IMR-90 (cell line): ENCODE measurements around the gene OST4.

Experiments used
- CEBPB ChIP-seq: IDR thresholded peaks from 2 replicates; pipeline ENCODE4 v1.6.1; 2012; ENCODE audit warnings: low read depth, low read length, improper control_type of control experiment
- CTCF ChIP-seq: conservative IDR thresholded peaks from 2 replicates; pipeline ENCODE4 v1.5.1; 2012; ENCODE audit warnings: mild to moderate bottlenecking, low read depth, low read length, improper control_type of control experiment
- FOS ChIP-seq: fragments of 150-350 bp; IDR thresholded peaks from 2 replicates; pipeline ENCODE4 v1.6.1; 2016; ENCODE audit warnings: low read depth, low read length
- MAFK ChIP-seq: IDR thresholded peaks from 2 replicates; pipeline ENCODE4 v1.6.1; 2012; ENCODE audit warnings: low read depth, low read length, improper control_type of control experiment
- MAZ ChIP-seq: IDR thresholded peaks from 2 replicates; pipeline ENCODE4 v1.6.1; 2012; ENCODE audit warnings: low read depth, mild to moderate bottlenecking, low read length, improper control_type of control experiment, moderate library complexity, borderline replicate concordance
- MXI1 ChIP-seq: IDR thresholded peaks from 2 replicates; pipeline ENCODE4 v1.6.1; 2012; ENCODE audit warnings: low read depth, mild to moderate bottlenecking, low read length, moderate library complexity, borderline replicate concordance
- POLR2A ChIP-seq: IDR thresholded peaks from 2 replicates; pipeline ENCODE4 v1.6.1; 2012; ENCODE audit warnings: mild to moderate bottlenecking, low read depth, low read length
- RAD21 ChIP-seq: IDR thresholded peaks from 2 replicates; pipeline ENCODE4 v1.6.1; 2012; ENCODE audit warnings: low read length, improper control_type of control experiment
- RCOR1 ChIP-seq: IDR thresholded peaks from 2 replicates; pipeline ENCODE4 v1.6.1; 2012; ENCODE audit warnings: mild to moderate bottlenecking, low read length, improper control_type of control experiment; ENCODE audit not compliant: insufficient replicate concordance
- RFX5 ChIP-seq: IDR thresholded peaks from 2 replicates; pipeline ENCODE4 v1.8.0; 2012; ENCODE audit warnings: low read depth, mild to moderate bottlenecking, low read length, moderate library complexity
- SMC3 ChIP-seq: fragments of 150-350 bp; IDR thresholded peaks from 2 replicates; pipeline ENCODE4 v1.6.1; 2016; ENCODE audit warnings: low read depth, mild to moderate bottlenecking, antibody characterized with exemption, low read length, moderate library complexity
- USF2 ChIP-seq: fragments of 150-350 bp; IDR thresholded peaks from 2 replicates; pipeline ENCODE4 v1.6.1; 2017; ENCODE audit warnings: mild to moderate bottlenecking, antibody characterized with exemption, low read length, low read depth

GRCh38 chr2:27077231-27077630 is 5.8 kb upstream of the OST4 start:
- no peak for TF ChIP-seq CTCF
- no peak for TF ChIP-seq USF2
- no peak for TF ChIP-seq POLR2A
- no peak for TF ChIP-seq CEBPB
- TF ChIP-seq MAFK: no peak
- TF ChIP-seq RFX5: no peak
- no peak for TF ChIP-seq MAZ
- no peak for TF ChIP-seq MXI1
- no peak for TF ChIP-seq FOS
- TF ChIP-seq RCOR1: no peak
- no peak for TF ChIP-seq SMC3
- no peak for TF ChIP-seq RAD21
